SK-N-SH (cell line): ENCODE measurements around the gene PPM1E. TPM values are rescaled to one million over a fixed set of nuclear protein-coding genes. Genes with fewer than 3 reads are reported as not detected.

Experiments used
- CTCF ChIA-PET: fragments of 300-600, 350-600 bp; formaldehyde crosslinking; extraction: SDS; loops from one replicate; lab custom pipeline; 2021; lab: Yijun Ruan, JAX
- POLR2A ChIA-PET: fragments of 350-600 bp; sonication (Branson Sonifier 250); formaldehyde crosslinking; extraction: SDS; loops from one replicate; lab custom pipeline; 2020; ENCODE audit warnings: antibody characterized with exemption, inconsistent platforms; lab: Yijun Ruan, JAX
- DNase-seq: peaks from one replicate; pipeline ENCODE4 v3.0.0; 2012
- H2AFZ ChIP-seq: fragments of 200-600 bp; sonication (generic); 2 replicates; pipeline ENCODE4 v1.8.1; 2016; ENCODE audit warnings: antibody characterized with exemption, mild to moderate bottlenecking, low read depth
- H3F3A ChIP-seq: fragments of 200-600 bp; sonication (generic); replicated peaks from 2 replicates; pipeline ENCODE3; 2016; ENCODE audit warnings: antibody characterized with exemption, mild to moderate bottlenecking; ENCODE audit not compliant: insufficient read depth
- H3K27ac ChIP-seq, 2 experiments: fragments of 200-500 bp in 1 of 2; fragments of 200-600 bp in 1 of 2; sonication (Bioruptor generic) in 1 of 2; sonication (generic), shearing (Covaris generic) in 1 of 2; 2 replicates each; pipeline versions ENCODE4 v1.5.1 to v1.6.1; 2014 to 2016; ENCODE audit warnings: low read depth in 2 of 2, inconsistent platforms in 1 of 2, low read length in 1 of 2, mild to moderate bottlenecking in 1 of 2, mixed read lengths in 1 of 2
- H3K27me3 ChIP-seq: fragments of 200-600 bp; sonication (generic), shearing (Covaris generic); 2 replicates; pipeline ENCODE4 v1.6.1; 2016; ENCODE audit warnings: mixed run types; ENCODE audit not compliant: insufficient read depth
- H3K36me3 ChIP-seq, 2 experiments: fragments of 200-500 bp in 1 of 2; fragments of 200-600 bp in 1 of 2; sonication (Bioruptor generic) in 1 of 2; sonication (generic) in 1 of 2; replicated peaks in 1 of 2; 2 replicates each; pipeline versions ENCODE3 to v1.5.1; 2014 to 2016; ENCODE audit warnings: low read length in 1 of 2, mild to moderate bottlenecking in 1 of 2; ENCODE audit not compliant: insufficient read depth in 2 of 2, control insufficient read depth in 1 of 2
- H3K4me1 ChIP-seq, 2 experiments: fragments of 200-500 bp in 1 of 2; fragments of 200-600 bp in 1 of 2; sonication (Bioruptor generic) in 1 of 2; sonication (generic), shearing (Covaris generic) in 1 of 2; 2 replicates each; pipeline versions ENCODE4 v1.5.1 to v1.6.1; 2014 to 2016; ENCODE audit warnings: low read depth in 1 of 2, low read length in 1 of 2, mixed run types in 1 of 2; ENCODE audit not compliant: insufficient read depth in 2 of 2, control insufficient read depth in 1 of 2
- H3K4me2 ChIP-seq: fragments of 200-600 bp; sonication (generic), shearing (Covaris generic); 2 replicates; pipeline ENCODE4 v1.6.1; 2017; ENCODE audit warnings: mixed run types
- H3K4me3 ChIP-seq, 2 experiments: fragments of 200-500 bp in 1 of 2; fragments of 200-600 bp in 1 of 2; sonication (Bioruptor generic) in 1 of 2; sonication (generic), shearing (Covaris generic) in 1 of 2; 2 replicates each; pipeline versions ENCODE4 v1.5.1 to v1.8.1; 2014 to 2016; ENCODE audit warnings: low read depth in 2 of 2, inconsistent platforms in 1 of 2, low read length in 1 of 2, mild to moderate bottlenecking in 1 of 2, mixed read lengths in 1 of 2, moderate library complexity in 1 of 2
- H3K79me2 ChIP-seq: fragments of 200-600 bp; sonication (generic); 2 replicates; pipeline ENCODE4 v1.8.1; 2017; ENCODE audit warnings: mild to moderate bottlenecking; ENCODE audit not compliant: insufficient read depth
- H3K9ac ChIP-seq: fragments of 200-600 bp; sonication (generic); 2 replicates; pipeline ENCODE4 v1.6.1; 2017; ENCODE audit warnings: mixed run types
- H3K9me2 ChIP-seq: fragments of 200-600 bp; sonication (generic); 2 replicates; pipeline ENCODE4 v1.6.1; 2017; ENCODE audit warnings: mixed run types
- H3K9me3 ChIP-seq: fragments of 200-600 bp; sonication (generic); 2 replicates; pipeline ENCODE4 v1.6.1; 2017; ENCODE audit warnings: mixed run types, mild to moderate bottlenecking, moderate library complexity
- H4K20me1 ChIP-seq: fragments of 200-600 bp; sonication (generic); 2 replicates; pipeline ENCODE4 v1.6.1; 2017; ENCODE audit warnings: mild to moderate bottlenecking, mixed run types; ENCODE audit not compliant: insufficient read depth
- CHD2 ChIP-seq: fragments of 150-350 bp; IDR thresholded peaks from 2 replicates; pipeline ENCODE4 v1.6.1; 2018; ENCODE audit warnings: low read length; ENCODE audit not compliant: partially characterized antibody
- ELF1 ChIP-seq: IDR thresholded peaks from 2 replicates; pipeline ENCODE4 v1.4.0; 2012
- EP300 ChIP-seq, 2 experiments: IDR thresholded peaks; 2 replicates each; pipeline versions ENCODE4 v1.4.0 to v1.6.1; 2012; ENCODE audit warnings: borderline replicate concordance in 1 of 2, low read depth in 1 of 2, low read length in 1 of 2
- EZH2phosphoT487 ChIP-seq: fragments of 200-600 bp; sonication (generic); IDR thresholded peaks from 2 replicates; pipeline ENCODE4 v1.6.1; 2017; ENCODE audit warnings: low read depth, mixed run types, mild to moderate bottlenecking, antibody characterized with exemption, moderate library complexity, borderline replicate concordance
- FOXJ3 ChIP-seq: sonication (generic); formaldehyde crosslinking; IDR thresholded peaks from 2 replicates; pipeline ENCODE4 v1.5.1; 2020; ENCODE audit warnings: mild to moderate bottlenecking, missing genetic modification reagents
- GATA2 ChIP-seq: sonication (generic); formaldehyde crosslinking; IDR thresholded peaks from 2 replicates; pipeline ENCODE4 v1.5.0; 2020; ENCODE audit warnings: mild to moderate bottlenecking, missing genetic modification reagents
- JUND ChIP-seq: IDR thresholded peaks from 2 replicates; pipeline ENCODE4 v1.4.0; 2012
- NFIC ChIP-seq: IDR thresholded peaks from 2 replicates; pipeline ENCODE4 v1.4.0; 2012; ENCODE audit warnings: borderline replicate concordance
- POLR2AphosphoS5 ChIP-seq: IDR thresholded peaks from 2 replicates; pipeline ENCODE4 v1.6.1; 2012; ENCODE audit warnings: low read depth, low read length
- RFX5 ChIP-seq: IDR thresholded peaks from 2 replicates; pipeline ENCODE4 v1.6.1; 2012; ENCODE audit warnings: mild to moderate bottlenecking, improper control_type of control experiment, low read length
- SMC3 ChIP-seq: IDR thresholded peaks from 2 replicates; pipeline ENCODE4 v1.6.1; 2012; ENCODE audit warnings: low read depth, low read length, improper control_type of control experiment
- WGBS: methylation state at CpG from one replicate; pipeline ENCODE4 v1.1.6; 2017; ENCODE audit warnings: low lambda C conversion rate; 5-methylcytosine and 5-hydroxymethylcytosine counted together
- polyA plus RNA-seq, 3 experiments: library from polyadenylated mRNA; depleted of rRNA; stranded (reverse); fragments of >200 nt; gene quantifications; 2 replicates each; pipeline ENCODE4 v1.2.3, GENCODE V29; 2012
- TF ChIP-seq, protein P1 (sequence below): IDR thresholded peaks from 2 replicates; pipeline ENCODE4 v1.6.1; 2012; ENCODE audit warnings: mild to moderate bottlenecking, low read depth, low read length, moderate library complexity
- TF ChIP-seq, protein P2 (sequence below): IDR thresholded peaks from 2 replicates; pipeline ENCODE4 v1.4.0; 2012; ENCODE audit warnings: low read depth, borderline replicate concordance
- TF ChIP-seq, protein P3 (sequence below): IDR thresholded peaks from 2 replicates; pipeline ENCODE4 v1.4.0; 2012; ENCODE audit warnings: low read depth

PPM1E gene
- polyA plus RNA-seq, 1 of the 3 experiments (the other 2 are of a cell fraction), result 0.08 TPM

DNA sequence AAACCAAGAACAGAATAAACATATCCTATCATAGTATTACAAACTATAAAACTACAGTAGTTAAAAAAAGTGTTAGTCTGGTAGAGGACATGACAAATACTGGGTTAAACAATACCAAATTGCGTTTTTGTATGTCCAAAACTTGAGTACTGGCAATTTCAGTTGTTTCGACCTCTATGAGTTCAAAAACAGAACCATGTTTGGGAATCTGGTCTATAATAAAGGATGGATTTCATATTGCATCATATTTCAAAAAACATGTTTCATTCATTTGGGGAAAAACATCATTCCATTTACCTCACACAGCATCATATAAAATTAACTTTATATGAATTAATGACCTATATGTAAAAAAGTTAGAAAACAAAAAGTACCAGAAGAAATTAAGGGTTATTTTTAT is 269.3 kb downstream of the PPM1E start:
- ChIA-PET CTCF (interaction anchor here (1.1 kb wide), 1 partner anchor 314 kb away, joined by 3 read pairs; no protein-coding TSS in a partner anchor), POLR2A (no interaction called here)
- Histone ChIP-seq H3K27me3 (no peaks in the 10 kb centered on the region), H4K20me1 (no peaks in the 10 kb centered on the region), H3K4me3 (no peak overlapping the region), H3K36me3 (peaks cover 32 to 50% of the 10 kb centered on the region in 2 experiments), H3K9me2 (no peaks in the 10 kb centered on the region), H3K27ac (no peak overlapping the region), H3K4me1 (no peaks in the 10 kb centered on the region), H2AFZ (no peak overlapping the region), H3K79me2 (peaks cover 13% of the 10 kb centered on the region; the same call in 1 of the 2 replicates), H3F3A (peaks cover 11% of the 10 kb centered on the region), H3K4me2 (no peak overlapping the region), H3K9me3 (no peaks in the 10 kb centered on the region), H3K9ac (no peak overlapping the region)
- DNase-seq, result no peak
- TF ChIP-seq, protein P1, sequence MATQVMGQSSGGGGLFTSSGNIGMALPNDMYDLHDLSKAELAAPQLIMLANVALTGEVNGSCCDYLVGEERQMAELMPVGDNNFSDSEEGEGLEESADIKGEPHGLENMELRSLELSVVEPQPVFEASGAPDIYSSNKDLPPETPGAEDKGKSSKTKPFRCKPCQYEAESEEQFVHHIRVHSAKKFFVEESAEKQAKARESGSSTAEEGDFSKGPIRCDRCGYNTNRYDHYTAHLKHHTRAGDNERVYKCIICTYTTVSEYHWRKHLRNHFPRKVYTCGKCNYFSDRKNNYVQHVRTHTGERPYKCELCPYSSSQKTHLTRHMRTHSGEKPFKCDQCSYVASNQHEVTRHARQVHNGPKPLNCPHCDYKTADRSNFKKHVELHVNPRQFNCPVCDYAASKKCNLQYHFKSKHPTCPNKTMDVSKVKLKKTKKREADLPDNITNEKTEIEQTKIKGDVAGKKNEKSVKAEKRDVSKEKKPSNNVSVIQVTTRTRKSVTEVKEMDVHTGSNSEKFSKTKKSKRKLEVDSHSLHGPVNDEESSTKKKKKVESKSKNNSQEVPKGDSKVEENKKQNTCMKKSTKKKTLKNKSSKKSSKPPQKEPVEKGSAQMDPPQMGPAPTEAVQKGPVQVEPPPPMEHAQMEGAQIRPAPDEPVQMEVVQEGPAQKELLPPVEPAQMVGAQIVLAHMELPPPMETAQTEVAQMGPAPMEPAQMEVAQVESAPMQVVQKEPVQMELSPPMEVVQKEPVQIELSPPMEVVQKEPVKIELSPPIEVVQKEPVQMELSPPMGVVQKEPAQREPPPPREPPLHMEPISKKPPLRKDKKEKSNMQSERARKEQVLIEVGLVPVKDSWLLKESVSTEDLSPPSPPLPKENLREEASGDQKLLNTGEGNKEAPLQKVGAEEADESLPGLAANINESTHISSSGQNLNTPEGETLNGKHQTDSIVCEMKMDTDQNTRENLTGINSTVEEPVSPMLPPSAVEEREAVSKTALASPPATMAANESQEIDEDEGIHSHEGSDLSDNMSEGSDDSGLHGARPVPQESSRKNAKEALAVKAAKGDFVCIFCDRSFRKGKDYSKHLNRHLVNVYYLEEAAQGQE, result no peak
- TF ChIP-seq, protein P2, sequence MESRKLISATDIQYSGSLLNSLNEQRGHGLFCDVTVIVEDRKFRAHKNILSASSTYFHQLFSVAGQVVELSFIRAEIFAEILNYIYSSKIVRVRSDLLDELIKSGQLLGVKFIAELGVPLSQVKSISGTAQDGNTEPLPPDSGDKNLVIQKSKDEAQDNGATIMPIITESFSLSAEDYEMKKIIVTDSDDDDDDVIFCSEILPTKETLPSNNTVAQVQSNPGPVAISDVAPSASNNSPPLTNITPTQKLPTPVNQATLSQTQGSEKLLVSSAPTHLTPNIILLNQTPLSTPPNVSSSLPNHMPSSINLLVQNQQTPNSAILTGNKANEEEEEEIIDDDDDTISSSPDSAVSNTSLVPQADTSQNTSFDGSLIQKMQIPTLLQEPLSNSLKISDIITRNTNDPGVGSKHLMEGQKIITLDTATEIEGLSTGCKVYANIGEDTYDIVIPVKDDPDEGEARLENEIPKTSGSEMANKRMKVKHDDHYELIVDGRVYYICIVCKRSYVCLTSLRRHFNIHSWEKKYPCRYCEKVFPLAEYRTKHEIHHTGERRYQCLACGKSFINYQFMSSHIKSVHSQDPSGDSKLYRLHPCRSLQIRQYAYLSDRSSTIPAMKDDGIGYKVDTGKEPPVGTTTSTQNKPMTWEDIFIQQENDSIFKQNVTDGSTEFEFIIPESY, result no peak
- 91% methylated on average over 2 of the region's 2 CpGs for WGBS

DNA sequence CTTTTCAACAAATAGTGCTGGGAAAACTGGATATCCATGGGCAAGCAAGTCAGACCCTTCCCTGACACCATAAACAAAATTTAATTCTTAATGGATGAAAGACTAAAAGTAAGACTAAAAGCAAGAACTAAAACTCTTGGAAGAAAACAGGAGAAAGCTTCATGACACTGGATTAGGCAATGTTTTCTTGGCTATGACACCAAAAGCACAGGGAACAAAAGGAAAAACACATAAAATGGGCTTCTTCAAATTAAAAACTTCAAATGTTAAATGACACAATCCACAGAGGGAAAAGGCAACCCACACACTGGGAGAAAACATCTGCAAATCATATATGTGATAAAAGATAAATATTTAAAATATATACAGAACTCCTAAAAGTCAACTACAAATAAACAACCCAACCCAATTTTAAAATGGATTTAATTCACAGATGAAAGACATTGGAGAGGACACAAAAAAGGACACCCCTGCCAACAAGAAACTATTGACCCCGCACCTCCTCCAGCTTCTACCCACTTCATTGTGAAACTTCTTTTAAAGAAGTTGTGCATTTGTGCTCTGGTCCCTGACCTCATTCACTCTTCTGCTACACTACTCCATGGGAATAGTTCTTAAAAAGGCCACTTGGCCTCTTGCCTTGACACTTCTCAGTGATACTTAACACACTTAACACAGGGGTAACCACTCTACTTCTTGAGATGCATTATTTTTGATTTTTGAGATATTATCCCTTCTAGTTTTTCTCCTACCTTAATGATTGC is 270.7 kb downstream of the PPM1E start:
- Histone ChIP-seq H3K4me2 (no peak overlapping the region), H3K4me1 (no peaks in the 10 kb centered on the region), H3K79me2 (peaks cover 5% of the 10 kb centered on the region; the same call in 1 of the 2 replicates), H3F3A (peaks cover 11% of the 10 kb centered on the region), H2AFZ (no peak overlapping the region), H3K9me3 (no peaks in the 10 kb centered on the region), H3K36me3 (peaks cover 38 to 51% of the 10 kb centered on the region in 2 experiments), H3K9ac (no peak overlapping the region), H3K27ac (no peak overlapping the region), H3K9me2 (no peaks in the 10 kb centered on the region), H4K20me1 (no peaks in the 10 kb centered on the region), H3K4me3 (no peak overlapping the region), H3K27me3 (no peaks in the 10 kb centered on the region)
- no peak for DNase-seq
- POLR2A ChIA-PET, result no interaction called here
- WGBS, result 87% methylated on average over 1 of the region's 1 CpG
- CTCF ChIA-PET, result interaction anchor here (0.6 kb wide), 1 partner anchor 27 kb away, joined by 3 read pairs; no protein-coding TSS in a partner anchor
- TF ChIP-seq GATA2 (CRISPR knock-in tag), result no peak
- no peak for TF ChIP-seq JUND
- no peak for TF ChIP-seq CHD2
- TF ChIP-seq POLR2AphosphoS5, result no peak
- no peak for TF ChIP-seq SMC3
- TF ChIP-seq ELF1, result no peak
- no peak for TF ChIP-seq FOXJ3 (CRISPR knock-in tag)
- no peak for TF ChIP-seq EZH2phosphoT487
- no peak for TF ChIP-seq EP300 (IDR thresholded peaks at IDR 0.05; ENCODE audit: borderline replicate concordance in 1 of 2, low read depth in 1 of 2, low read length in 1 of 2)
- TF ChIP-seq RFX5, result no peak
- TF ChIP-seq, protein P3, sequence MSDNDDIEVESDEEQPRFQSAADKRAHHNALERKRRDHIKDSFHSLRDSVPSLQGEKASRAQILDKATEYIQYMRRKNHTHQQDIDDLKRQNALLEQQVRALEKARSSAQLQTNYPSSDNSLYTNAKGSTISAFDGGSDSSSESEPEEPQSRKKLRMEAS, result no peak
- TF ChIP-seq, protein P1, result no peak
- no peak for TF ChIP-seq NFIC
